Ishikawa (cell line): ENCODE results near the gene CAV3.

Source experiments
- EP300 ChIP-seq: IDR thresholded peaks from 2 replicates; pipeline ENCODE4 v1.6.1; 2012; ENCODE audit warnings: borderline replicate concordance
- NFIC ChIP-seq: IDR thresholded peaks from 2 replicates; pipeline ENCODE4 v1.6.1; 2012
- RAD21 ChIP-seq: IDR thresholded peaks from 2 replicates; pipeline ENCODE4 v1.6.1; 2012; ENCODE audit warnings: low read depth
- TAF1 ChIP-seq: IDR thresholded peaks from 2 replicates; pipeline ENCODE4 v1.6.1; 2012; ENCODE audit warnings: low read depth, mild to moderate bottlenecking
- YY1 ChIP-seq: IDR thresholded peaks from 2 replicates; pipeline ENCODE4 v1.6.1; 2012; ENCODE audit warnings: low read depth
- TF ChIP-seq, protein P1 (sequence below): IDR thresholded peaks from 2 replicates; pipeline ENCODE4 v1.6.1; 2012; ENCODE audit warnings: low read depth, mild to moderate bottlenecking
- TF ChIP-seq, protein P2 (sequence below): IDR thresholded peaks from 2 replicates; pipeline ENCODE4 v1.6.1; 2012

GRCh38 chr3:8776406-8776805, 42.8 kb downstream of the CAV3 start:
- TF ChIP-seq, protein P1, sequence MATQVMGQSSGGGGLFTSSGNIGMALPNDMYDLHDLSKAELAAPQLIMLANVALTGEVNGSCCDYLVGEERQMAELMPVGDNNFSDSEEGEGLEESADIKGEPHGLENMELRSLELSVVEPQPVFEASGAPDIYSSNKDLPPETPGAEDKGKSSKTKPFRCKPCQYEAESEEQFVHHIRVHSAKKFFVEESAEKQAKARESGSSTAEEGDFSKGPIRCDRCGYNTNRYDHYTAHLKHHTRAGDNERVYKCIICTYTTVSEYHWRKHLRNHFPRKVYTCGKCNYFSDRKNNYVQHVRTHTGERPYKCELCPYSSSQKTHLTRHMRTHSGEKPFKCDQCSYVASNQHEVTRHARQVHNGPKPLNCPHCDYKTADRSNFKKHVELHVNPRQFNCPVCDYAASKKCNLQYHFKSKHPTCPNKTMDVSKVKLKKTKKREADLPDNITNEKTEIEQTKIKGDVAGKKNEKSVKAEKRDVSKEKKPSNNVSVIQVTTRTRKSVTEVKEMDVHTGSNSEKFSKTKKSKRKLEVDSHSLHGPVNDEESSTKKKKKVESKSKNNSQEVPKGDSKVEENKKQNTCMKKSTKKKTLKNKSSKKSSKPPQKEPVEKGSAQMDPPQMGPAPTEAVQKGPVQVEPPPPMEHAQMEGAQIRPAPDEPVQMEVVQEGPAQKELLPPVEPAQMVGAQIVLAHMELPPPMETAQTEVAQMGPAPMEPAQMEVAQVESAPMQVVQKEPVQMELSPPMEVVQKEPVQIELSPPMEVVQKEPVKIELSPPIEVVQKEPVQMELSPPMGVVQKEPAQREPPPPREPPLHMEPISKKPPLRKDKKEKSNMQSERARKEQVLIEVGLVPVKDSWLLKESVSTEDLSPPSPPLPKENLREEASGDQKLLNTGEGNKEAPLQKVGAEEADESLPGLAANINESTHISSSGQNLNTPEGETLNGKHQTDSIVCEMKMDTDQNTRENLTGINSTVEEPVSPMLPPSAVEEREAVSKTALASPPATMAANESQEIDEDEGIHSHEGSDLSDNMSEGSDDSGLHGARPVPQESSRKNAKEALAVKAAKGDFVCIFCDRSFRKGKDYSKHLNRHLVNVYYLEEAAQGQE: no peak
- TF ChIP-seq EP300 (no peak), TAF1 (no peak), RAD21 (no peak), YY1 (no peak), NFIC (no peak)
- TF ChIP-seq, protein P2, sequence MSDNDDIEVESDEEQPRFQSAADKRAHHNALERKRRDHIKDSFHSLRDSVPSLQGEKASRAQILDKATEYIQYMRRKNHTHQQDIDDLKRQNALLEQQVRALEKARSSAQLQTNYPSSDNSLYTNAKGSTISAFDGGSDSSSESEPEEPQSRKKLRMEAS: no peak
